GM23248 (cell line): ENCODE results near the gene MAML2. TPM values are rescaled to one million over a fixed set of nuclear protein-coding genes. Genes with fewer than 3 reads are reported as not detected.
"Not testable (repeated sequence)": the region's sequence is repeated elsewhere in the genome, so short reads cannot be mapped to it uniquely, and the experiment has no call there.

Experiments used
- DNase-seq: peaks from one replicate; pipeline ENCODE4 v3.0.0-alpha.2; 2015
- H2AFZ ChIP-seq: fragments of 200-600 bp; sonication (generic); 2 replicates; pipeline ENCODE4 v1.6.1; 2016; ENCODE audit warnings: antibody characterized with exemption
- H3F3A ChIP-seq: fragments of 200-600 bp; sonication (generic); 2 replicates; pipeline ENCODE4 v1.6.1; 2016; ENCODE audit warnings: mild to moderate bottlenecking, antibody characterized with exemption, mixed run types; ENCODE audit not compliant: insufficient read depth
- H3K27ac ChIP-seq: fragments of 200-600 bp; sonication (generic); 2 replicates; pipeline ENCODE4 v1.5.1; 2016; ENCODE audit warnings: mild to moderate bottlenecking
- H3K27me3 ChIP-seq: fragments of 200-600 bp; sonication (generic); replicated peaks from 2 replicates; pipeline ENCODE4 v1.6.1; 2016; ENCODE audit warnings: mild to moderate bottlenecking; ENCODE audit not compliant: insufficient read depth
- H3K36me3 ChIP-seq: fragments of 200-600 bp; sonication (generic); 2 replicates; pipeline ENCODE4 v1.6.1; 2016; ENCODE audit warnings: low read depth, mild to moderate bottlenecking
- H3K4me1 ChIP-seq: fragments of 200-600 bp; sonication (generic); 2 replicates; pipeline ENCODE4 v1.6.1; 2016; ENCODE audit warnings: mild to moderate bottlenecking; ENCODE audit not compliant: insufficient read depth
- H3K4me2 ChIP-seq: fragments of 200-600 bp; sonication (generic); one replicate; pipeline ENCODE4 v1.6.1; 2016; ENCODE audit warnings: mild to moderate bottlenecking; ENCODE audit not compliant: unreplicated experiment
- H3K4me3 ChIP-seq: fragments of 200-600 bp; sonication (generic); 2 replicates; pipeline ENCODE4 v1.5.1; 2016; ENCODE audit warnings: mild to moderate bottlenecking
- H3K79me2 ChIP-seq: fragments of 200-600 bp; sonication (generic); 2 replicates; pipeline ENCODE4 v1.6.1; 2016; ENCODE audit warnings: mild to moderate bottlenecking; ENCODE audit not compliant: insufficient read depth
- H3K9ac ChIP-seq: fragments of 200-600 bp; sonication (generic); 2 replicates; pipeline ENCODE4 v1.6.1; 2016; ENCODE audit warnings: mild to moderate bottlenecking
- H3K9me2 ChIP-seq: fragments of 200-600 bp; sonication (generic); 2 replicates; pipeline ENCODE4 v1.6.1; 2016; ENCODE audit warnings: mixed run types, mild to moderate bottlenecking, moderate library complexity; ENCODE audit not compliant: insufficient read depth
- H3K9me3 ChIP-seq: fragments of 200-600 bp; sonication (generic); one replicate; pipeline ENCODE4 v1.6.1; 2017; ENCODE audit warnings: low read depth
- H4K20me1 ChIP-seq: fragments of 200-600 bp; sonication (generic); 2 replicates; pipeline ENCODE4 v1.6.0; 2016; ENCODE audit not compliant: insufficient read depth
- EZH2 ChIP-seq: fragments of 200-600 bp; sonication (generic); IDR thresholded peaks from 2 replicates; pipeline ENCODE4 v1.6.1; 2018; ENCODE audit warnings: antibody characterized with exemption, mild to moderate bottlenecking; ENCODE audit not compliant: insufficient read depth, poor library complexity, severe bottlenecking
- EZH2phosphoT487 ChIP-seq: fragments of 200-600 bp; sonication (generic); IDR thresholded peaks from 2 replicates; pipeline ENCODE4 v1.6.1; 2018; ENCODE audit warnings: antibody characterized with exemption, moderate library complexity, mild to moderate bottlenecking, low read depth; ENCODE audit not compliant: insufficient read depth
- WGBS, 2 experiments: methylation state at CpG; one replicate each; pipeline ENCODE4 v1.1.6; 2015 to 2017; ENCODE audit warnings: low lambda C conversion rate in 2 of 2, low coverage in 1 of 2; ENCODE audit errors: missing lambda C conversion rate in 2 of 2; 5-methylcytosine and 5-hydroxymethylcytosine counted together
- in situ Hi-C: fragments of 300-500 bp; cut with MboI; formaldehyde crosslinking; loops from 2 replicates; pipeline ENCODE4 v1.15.0; 2020
- polyA plus RNA-seq: library from polyadenylated mRNA; unstranded; fragments of >200 nt; fragmentation: Nextera tagmentation; extraction: Ambion mirVana; gene quantifications from 2 replicates; pipeline ENCODE4 v1.2.1, GENCODE V29; 2016
- total RNA-seq: library from RNA; depleted of rRNA; stranded (reverse); fragments of >200 nt; shearing (Covaris generic); gene quantifications from 2 replicates; pipeline ENCODE4 v1.2.3, GENCODE V29; 2014

Gene MAML2
- total and polyA plus RNA-seq, 2 experiments from 2014 or later = 7.4 to 23.7 TPM

DNA sequence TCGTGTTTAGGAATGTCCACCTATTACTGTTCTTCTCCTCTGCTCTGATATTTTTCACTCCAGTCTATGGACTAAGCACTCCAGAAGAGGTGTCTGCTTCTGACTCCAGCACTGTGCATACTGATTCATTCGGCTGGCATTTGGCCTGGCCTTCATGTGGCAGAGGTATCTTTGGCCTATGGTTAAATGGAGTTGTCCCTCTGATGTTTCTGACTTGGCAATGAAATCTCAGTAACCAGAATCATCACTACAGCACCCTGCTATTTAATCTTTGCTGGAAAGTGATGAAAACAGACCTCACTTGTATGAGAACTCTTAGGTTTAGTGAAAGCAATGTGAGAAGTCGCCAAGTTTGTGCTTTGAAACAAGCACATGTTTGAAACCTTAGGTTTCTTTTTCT lies 155.2 kb downstream of the MAML2 start:
- Histone ChIP-seq H3K9me2 (no peaks in the 10 kb centered on the region), H3K4me2 (peak overlapping the region; percentile 53), H3F3A (peaks cover 61% of the 10 kb centered on the region), H3K9me3 (no peaks in the 10 kb centered on the region), H3K27ac (peak overlapping the region; percentile 95), H3K79me2 (peaks cover 82% of the 10 kb centered on the region), H2AFZ (no peak overlapping the region), H4K20me1 (no peaks in the 10 kb centered on the region), H3K4me1 (peaks cover 51% of the 10 kb centered on the region), H3K4me3 (peak overlapping the region; percentile 49), H3K36me3 (no peaks in the 10 kb centered on the region), H3K27me3 (no peaks in the 10 kb centered on the region), H3K9ac (peak overlapping the region; percentile 74)
- in situ Hi-C loops = no loop called here
- DNase-seq = peak; percentile 95
- 15 to 20% methylated on average over 3 of the region's 3 CpGs for WGBS, 2 experiments
- TF ChIP-seq EZH2phosphoT487 = no peak
- TF ChIP-seq EZH2 = no peak

DNA sequence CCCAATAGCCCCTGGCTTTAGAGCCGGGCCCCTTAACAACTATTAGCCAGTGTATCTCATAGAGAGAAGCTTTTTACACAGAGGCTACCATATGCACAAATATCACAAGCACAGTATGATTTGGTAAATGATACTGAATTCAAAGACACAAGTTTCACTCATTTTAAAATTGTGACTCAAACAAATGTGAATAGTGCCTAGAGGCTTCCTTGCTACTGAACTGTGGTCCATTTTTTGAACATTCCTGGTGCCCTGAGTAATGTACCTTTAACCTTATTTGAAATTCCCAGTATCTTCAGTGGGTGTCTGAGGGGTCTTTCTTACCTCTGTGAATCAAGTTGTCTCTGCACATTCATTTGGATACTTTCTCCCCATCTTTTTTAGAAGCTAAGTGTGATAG lies 156.2 kb downstream of the MAML2 start:
- 94 to 100% methylated on average over 1 of the region's 1 CpG for WGBS, 2 experiments
- DNase-seq = peak; percentile 41
- H3K27ac ChIP-seq = peak overlapping the region; percentile 95
- H3K9ac ChIP-seq = peak overlapping the region; percentile 74
- no peaks in the 10 kb centered on the region for H3K9me3 ChIP-seq
- peaks cover 61% of the 10 kb centered on the region for H3F3A ChIP-seq
- no peak for TF ChIP-seq EZH2phosphoT487
- no peak for TF ChIP-seq EZH2
- no peak overlapping the region for H2AFZ ChIP-seq
- H3K4me1 ChIP-seq = peaks cover 51% of the 10 kb centered on the region
- H3K79me2 ChIP-seq = peaks cover 82% of the 10 kb centered on the region
- H4K20me1 ChIP-seq = no peaks in the 10 kb centered on the region
- no peaks in the 10 kb centered on the region for H3K36me3 ChIP-seq
- no peaks in the 10 kb centered on the region for H3K27me3 ChIP-seq
- in situ Hi-C loops = no loop called here
- H3K4me2 ChIP-seq = peak overlapping the region; percentile 53
- 0 out of 2 replicates have a peak overlapping the region, but pooled peaks have one; percentile 49 for H3K4me3 ChIP-seq
- H3K9me2 ChIP-seq = no peaks in the 10 kb centered on the region

DNA sequence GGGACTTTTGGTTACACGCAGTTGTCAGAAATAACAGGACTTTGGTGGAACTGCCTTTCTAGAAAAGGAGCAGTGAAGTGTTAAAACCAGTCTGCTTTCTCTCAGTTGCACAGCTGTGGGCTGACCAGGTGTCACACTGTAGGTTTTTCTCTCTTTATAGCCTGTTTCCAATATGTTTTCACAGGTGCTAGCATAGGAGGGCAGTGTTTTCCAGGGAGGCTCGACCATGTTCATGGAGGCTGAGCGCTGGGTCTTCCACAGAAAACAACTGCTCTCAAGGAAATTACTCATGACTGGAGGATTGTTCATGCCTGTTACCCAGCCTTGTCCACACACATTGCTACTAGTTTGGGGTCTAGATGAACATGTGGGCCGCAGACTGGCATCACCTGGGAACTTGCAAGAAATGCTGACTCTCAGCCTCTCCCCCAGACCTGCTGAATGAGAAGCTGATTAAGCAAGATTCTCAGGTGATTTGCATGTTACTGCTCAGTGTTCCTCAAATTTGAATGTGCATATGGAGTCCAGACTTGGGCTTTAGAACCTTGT lies 157.7 kb downstream of the MAML2 start:
- no peak overlapping the region for H3K4me2 ChIP-seq
- TF ChIP-seq EZH2 (no peak), EZH2phosphoT487 (no peak)
- WGBS, 2 experiments = 75 to 78% methylated on average over 4 of the region's 4 CpGs
- no peak overlapping the region for H3K27ac ChIP-seq
- peaks cover 59% of the 10 kb centered on the region for H3F3A ChIP-seq
- no peaks in the 10 kb centered on the region for H3K9me2 ChIP-seq
- peaks cover 47% of the 10 kb centered on the region for H3K4me1 ChIP-seq
- H4K20me1 ChIP-seq = no peaks in the 10 kb centered on the region
- H3K9ac ChIP-seq = no peak overlapping the region
- no peaks in the 10 kb centered on the region for H3K27me3 ChIP-seq
- in situ Hi-C loops = no loop called here
- DNase-seq = no peak
- no peaks in the 10 kb centered on the region for H3K9me3 ChIP-seq
- H3K79me2 ChIP-seq = peaks cover 80% of the 10 kb centered on the region
- H2AFZ ChIP-seq = no peak overlapping the region
- no peak overlapping the region for H3K4me3 ChIP-seq
- no peaks in the 10 kb centered on the region for H3K36me3 ChIP-seq

DNA sequence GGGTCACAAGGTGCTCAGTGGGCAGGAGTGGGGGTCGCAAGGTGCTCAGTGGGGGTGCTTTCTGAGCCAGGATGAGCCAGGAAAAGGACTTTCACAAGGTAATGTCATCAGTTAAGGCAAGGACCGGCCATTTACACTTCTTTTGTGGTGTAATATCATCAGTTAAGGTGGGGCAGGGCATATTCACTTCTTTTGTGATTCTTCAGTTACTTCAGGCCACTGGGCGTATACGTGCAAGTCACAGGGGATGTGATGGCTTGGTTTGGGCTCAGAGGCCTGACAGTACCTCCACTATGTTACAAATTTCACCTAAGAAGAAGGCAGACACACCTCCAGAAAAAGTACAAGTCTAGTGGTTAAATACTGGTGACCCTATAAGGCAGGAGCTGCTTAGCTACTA lies 162.1 kb downstream of the MAML2 start:
- H3K4me1 ChIP-seq, H3K9me2 ChIP-seq, H3K36me3 ChIP-seq, H3K9ac ChIP-seq, H3K4me2 ChIP-seq, DNase-seq, H4K20me1 ChIP-seq, H3K9me3 ChIP-seq, in situ Hi-C loops, H2AFZ ChIP-seq, H3K27ac ChIP-seq, H3K27me3 ChIP-seq, H3K4me3 ChIP-seq: not testable (repeated sequence)
- Histone ChIP-seq H3K79me2 (peaks cover 95% of the 10 kb centered on the region), H3F3A (peaks cover 15% of the 10 kb centered on the region)
- 93 to 100% methylated on average over 4 of the region's 4 CpGs for WGBS, 2 experiments

DNA sequence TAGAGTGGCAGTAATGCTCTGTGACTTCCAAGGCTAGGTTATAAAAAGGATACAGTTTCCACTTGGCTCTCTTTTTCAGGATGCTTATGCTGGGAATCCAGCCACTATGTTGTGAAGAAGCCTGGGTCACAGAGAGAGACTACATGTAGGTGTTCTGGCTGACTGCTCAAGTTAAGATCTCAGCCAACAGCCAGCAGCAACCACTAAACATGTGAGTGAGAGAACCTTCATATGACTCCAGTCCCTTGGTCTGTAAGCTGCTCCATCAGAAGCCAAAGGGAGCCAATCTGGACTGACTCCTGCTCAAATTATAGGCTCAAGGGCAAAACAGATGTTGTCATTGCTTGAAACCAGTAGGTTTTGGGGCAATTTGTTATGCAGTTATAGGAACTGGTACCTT lies 162.7 kb downstream of the MAML2 start:
- no peak overlapping the region for H3K27ac ChIP-seq
- TF ChIP-seq EZH2phosphoT487 (no peak), EZH2 (no peak)
- H3K9ac ChIP-seq = no peak overlapping the region
- no peaks in the 10 kb centered on the region for H3K4me1 ChIP-seq
- no peak overlapping the region for H2AFZ ChIP-seq
- H3K36me3 ChIP-seq = no peaks in the 10 kb centered on the region
- H3K79me2 ChIP-seq = peaks cover 95% of the 10 kb centered on the region
- H3F3A ChIP-seq = peaks cover 9% of the 10 kb centered on the region; the same call in 1 of the 2 replicates
- no peak overlapping the region for H3K4me3 ChIP-seq
- H3K27me3 ChIP-seq = no peaks in the 10 kb centered on the region
- in situ Hi-C loops = no loop called here
- H4K20me1 ChIP-seq = no peaks in the 10 kb centered on the region
- no peaks in the 10 kb centered on the region for H3K9me3 ChIP-seq
- no peak overlapping the region for H3K4me2 ChIP-seq
- H3K9me2 ChIP-seq = no peaks in the 10 kb centered on the region
- DNase-seq = no peak
